ENCODE measurements around the gene RELA. TPM values are rescaled to one million over a fixed set of nuclear protein-coding genes. Genes with fewer than 3 reads are reported as not detected.
A peak's percentile ranks its signal among the peaks of the same experiment; 100 is the strongest.
"Not testable (repeated sequence)": the region's sequence is repeated elsewhere in the genome, so short reads cannot be mapped to it uniquely, and the experiment has no call there.

The RELA gene
- total RNA-seq, 2 experiments from 2014 or later, result 91.2 to 102 TPM

- Mint-ChIP-seq H3K9me3 (peaks cover 2% of the 10 kb centered on the region), H3K4me1 (peaks cover 3% of the 10 kb centered on the region), H3K27ac (no peak overlapping the region), H3K27me3 (peaks cover 14% of the 10 kb centered on the region), H3K36me3 (ENCODE audit: low read depth) (no peaks in the 10 kb centered on the region), H3K4me3 (no peak overlapping the region)
- POLR2A ChIA-PET, result no interaction called here
- CTCF ChIA-PET, result interaction anchor here (1.3 to 6.6 kb wide), 2 partner anchors 9 to 121 kb away, joined by 3 to 25 read pairs; no protein-coding TSS in a partner anchor
- DNase-seq, result no peak
These were observed 34.3 kb upstream of the RELA start for GRCh38 chr11:65696802-65697552.

- Mint-ChIP-seq H3K36me3 (ENCODE audit: low read depth) (no peaks in the 10 kb centered on the region), H3K4me3 (no peak overlapping the region), H3K4me1 (peaks cover 2% of the 10 kb centered on the region), H3K9me3 (peaks cover 2% of the 10 kb centered on the region), H3K27ac (no peak overlapping the region), H3K27me3 (peaks cover 14% of the 10 kb centered on the region)
- CTCF ChIA-PET, result interaction anchor here (6.6 kb wide), 1 partner anchor 10 kb away, joined by 25 read pairs; no protein-coding TSS in a partner anchor
- POLR2A ChIA-PET, result no interaction called here
- DNase-seq, result no peak
These were observed 32.9 kb upstream of the RELA start for GRCh38 chr11:65695459-65696241.

GRCh38 chr11:65692367-65692766, 29.7 kb upstream of the RELA start:
- Mint-ChIP-seq H3K4me3 (no peak overlapping the region), H3K4me1 (peaks cover 2% of the 10 kb centered on the region), H3K27me3 (peaks cover 5% of the 10 kb centered on the region), H3K27ac (no peak overlapping the region), H3K9me3 (no peaks in the 10 kb centered on the region), H3K36me3 (ENCODE audit: low read depth) (no peaks in the 10 kb centered on the region)
- ChIA-PET POLR2A (interaction anchor here (0.6 kb wide), 1 partner anchor 14 kb away, joined by 3 read pairs; no protein-coding TSS in a partner anchor), CTCF (interaction anchor here (1.0 to 6.6 kb wide), 4 partner anchors 13 to 352 kb away, joined by 3 to 25 read pairs (median 3); partner anchors contain the start of gene KAT5)
- no peak for DNase-seq

- H3K36me3 Mint-ChIP-seq (ENCODE audit: low read depth); H3K9me3 Mint-ChIP-seq; H3K27ac Mint-ChIP-seq; H3K4me1 Mint-ChIP-seq; DNase-seq; H3K4me3 Mint-ChIP-seq; H3K27me3 Mint-ChIP-seq: not testable (repeated sequence)
- CTCF ChIA-PET, result interaction anchor here (1.0 to 6.6 kb wide), 4 partner anchors 14 to 353 kb away, joined by 3 to 25 read pairs (median 3); partner anchors contain the start of gene KAT5
- POLR2A ChIA-PET, result interaction anchor here (0.6 kb wide), 1 partner anchor 14 kb away, joined by 3 read pairs; no protein-coding TSS in a partner anchor
These were observed 29.1 kb upstream of the RELA start for GRCh38 chr11:65691847-65692246.

GRCh38 chr11:65685981-65686380, 23.3 kb upstream of the RELA start:
- ChIA-PET POLR2A (no interaction called here), CTCF (no interaction called here)
- peaks cover 20% of the 10 kb centered on the region for H3K27me3 Mint-ChIP-seq
- no peaks in the 10 kb centered on the region for H3K4me1 Mint-ChIP-seq
- no peak for DNase-seq
- H3K27ac Mint-ChIP-seq, result no peak overlapping the region
- no peaks in the 10 kb centered on the region for H3K36me3 Mint-ChIP-seq (ENCODE audit: low read depth)
- no peaks in the 10 kb centered on the region for H3K9me3 Mint-ChIP-seq
- no peak overlapping the region for H3K4me3 Mint-ChIP-seq

GRCh38 chr11:65683480-65683879, 20.8 kb upstream of the RELA start:
- DNase-seq; H3K4me3 Mint-ChIP-seq; H3K9me3 Mint-ChIP-seq; H3K36me3 Mint-ChIP-seq (ENCODE audit: low read depth); H3K27ac Mint-ChIP-seq; POLR2A ChIA-PET; H3K4me1 Mint-ChIP-seq: not testable (repeated sequence)
- CTCF ChIA-PET, result interaction anchor here (0.6 kb wide), 1 partner anchor 1081 kb away, joined by 3 read pairs; no protein-coding TSS in a partner anchor
- peaks cover 17% of the 10 kb centered on the region for H3K27me3 Mint-ChIP-seq

GRCh38 chr11:65680192-65680743, 17.6 kb upstream of the RELA start:
- POLR2A ChIA-PET, result no interaction called here
- CTCF ChIA-PET, result interaction anchor here (1.3 kb wide), 1 partner anchor 91 kb away, joined by 3 read pairs; no protein-coding TSS in a partner anchor
- Mint-ChIP-seq H3K36me3 (ENCODE audit: low read depth) (no peaks in the 10 kb centered on the region), H3K4me1 (peaks cover 3% of the 10 kb centered on the region), H3K27ac (no peak overlapping the region), H3K4me3 (no peak overlapping the region), H3K27me3 (peaks cover 10% of the 10 kb centered on the region), H3K9me3 (no peaks in the 10 kb centered on the region)
- no peak for DNase-seq

- no peak for DNase-seq
- Mint-ChIP-seq H3K27me3 (no peaks in the 10 kb centered on the region), H3K4me1 (no peaks in the 10 kb centered on the region), H3K36me3 (ENCODE audit: low read depth) (no peaks in the 10 kb centered on the region), H3K27ac (no peak overlapping the region), H3K4me3 (no peak overlapping the region), H3K9me3 (no peaks in the 10 kb centered on the region)
- CTCF ChIA-PET, result interaction anchor here (0.9 to 1.8 kb wide), 2 partner anchors 107 to 211 kb away, joined by 3 to 4 read pairs; no protein-coding TSS in a partner anchor
- POLR2A ChIA-PET, result interaction anchor here (1.0 to 1.6 kb wide), 2 partner anchors 10 to 199 kb away, joined by 3 to 5 read pairs; partner anchors contain the start of gene RELA
These were observed 10.3 kb upstream of the RELA start for GRCh38 chr11:65672982-65673381.

- no peak overlapping the region for H3K4me3 Mint-ChIP-seq
- no peaks in the 10 kb centered on the region for H3K27me3 Mint-ChIP-seq
- no peaks in the 10 kb centered on the region for H3K36me3 Mint-ChIP-seq (ENCODE audit: low read depth)
- no peaks in the 10 kb centered on the region for H3K4me1 Mint-ChIP-seq
- POLR2A ChIA-PET, result interaction anchor here (1.0 to 1.6 kb wide), 2 partner anchors 10 to 199 kb away, joined by 3 to 5 read pairs; partner anchors contain the start of gene RELA
- no peak for DNase-seq
- CTCF ChIA-PET, result interaction anchor here (0.9 to 1.8 kb wide), 2 partner anchors 108 to 212 kb away, joined by 3 to 4 read pairs; no protein-coding TSS in a partner anchor
- no peaks in the 10 kb centered on the region for H3K9me3 Mint-ChIP-seq
- H3K27ac Mint-ChIP-seq, result no peak overlapping the region
These were observed 9.6 kb upstream of the RELA start for GRCh38 chr11:65672180-65672860.

GRCh38 chr11:65663639-65664200, 1.0 kb upstream of the RELA start:
- Mint-ChIP-seq H3K4me1 (peaks cover 37% of the 10 kb centered on the region), H3K4me3 (peak overlapping the region; percentile 89), H3K9me3 (no peaks in the 10 kb centered on the region), H3K27ac (peak overlapping the region; percentile 93), H3K36me3 (ENCODE audit: low read depth) (peaks cover 25% of the 10 kb centered on the region), H3K27me3 (no peaks in the 10 kb centered on the region)
- CTCF ChIA-PET, result interaction anchor here (0.9 to 2.1 kb wide), 7 partner anchors 12 to 196 kb away, joined by 3 to 6 read pairs (median 5); partner anchors contain the start of genes KAT5 and MUS81
- POLR2A ChIA-PET, result interaction anchor here (0.7 to 2.7 kb wide), 19 partner anchors 8 to 375 kb away, joined by 3 to 45 read pairs (median 4); partner anchors contain the start of genes CCDC85B, CFL1, FAM89B and KAT5
- DNase-seq, result peak; percentile 50

- Mint-ChIP-seq H3K27ac (peak overlapping the region; percentile 75), H3K36me3 (ENCODE audit: low read depth) (peaks cover 39% of the 10 kb centered on the region), H3K4me3 (peak overlapping the region; percentile 83), H3K4me1 (peaks cover 40% of the 10 kb centered on the region), H3K27me3 (no peaks in the 10 kb centered on the region), H3K9me3 (no peaks in the 10 kb centered on the region)
- POLR2A ChIA-PET, result interaction anchor here (1.0 to 2.7 kb wide), 16 partner anchors 9 to 241 kb away, joined by 3 to 45 read pairs (median 6); partner anchors contain the start of genes CFL1, FAM89B, KAT5 and MUS81
- DNase-seq, result no peak
- CTCF ChIA-PET, result interaction anchor here (1.0 to 2.1 kb wide), 6 partner anchors 10 to 347 kb away, joined by 3 to 6 read pairs (median 4); partner anchors contain the start of gene KAT5
These were observed 393 bp downstream of the RELA start for GRCh38 chr11:65662247-65662798.
